Neuronal stem cell (in vitro differentiated cells): ENCODE measurements around the gene MCCC1.
"Not testable (repeated sequence)": the region's sequence is repeated elsewhere in the genome, so short reads cannot be mapped to it uniquely, and the experiment has no call there.

ENCODE experiments used
- DNase-seq: peaks from one replicate; pipeline ENCODE4 v3.0.0-alpha.2; 2013; ENCODE audit warnings: low spot score
- H2AFZ ChIP-seq: one replicate; pipeline ENCODE4 v1.6.1; 2013; ENCODE audit warnings: mild to moderate bottlenecking, low read length, inconsistent platforms
- H2AK5ac ChIP-seq: 2 replicates; pipeline ENCODE4 v1.6.1; 2013; ENCODE audit warnings: low read depth, mild to moderate bottlenecking, inconsistent platforms, low read length, moderate library complexity, mixed read lengths
- H2BK120ac ChIP-seq: 2 replicates; pipeline ENCODE4 v1.6.1; 2013; ENCODE audit warnings: low read depth, mild to moderate bottlenecking, inconsistent platforms, low read length, moderate library complexity, mixed read lengths
- H2BK12ac ChIP-seq: one replicate; pipeline ENCODE4 v1.6.1; 2013; ENCODE audit warnings: low read length, inconsistent platforms
- H2BK15ac ChIP-seq: 2 replicates; pipeline ENCODE4 v1.6.1; 2013; ENCODE audit warnings: mild to moderate bottlenecking, low read length, inconsistent platforms, mixed read lengths
- H2BK5ac ChIP-seq: one replicate; pipeline ENCODE4 v1.6.1; 2013; ENCODE audit warnings: inconsistent platforms, mild to moderate bottlenecking, low read length, moderate library complexity
- H3K14ac ChIP-seq: one replicate; pipeline ENCODE4 v1.6.1; 2013; ENCODE audit warnings: low read length, inconsistent platforms
- H3K18ac ChIP-seq: 2 replicates; pipeline ENCODE4 v1.6.1; 2013; ENCODE audit warnings: low read length, inconsistent platforms
- H3K23ac ChIP-seq: 2 replicates; pipeline ENCODE4 v1.6.1; 2013; ENCODE audit warnings: low read depth, mild to moderate bottlenecking, mixed read lengths, low read length, inconsistent platforms; ENCODE audit not compliant: poor library complexity
- H3K27ac ChIP-seq: replicated peaks from 3 replicates; pipeline ENCODE4 v1.5.1; 2013; ENCODE audit warnings: low read length, inconsistent platforms
- H3K27me3 ChIP-seq, 3 experiments: 2 replicates each; pipeline ENCODE4 v1.6.1; 2013; ENCODE audit warnings: low read length in 3 of 3, mild to moderate bottlenecking in 2 of 3, inconsistent platforms in 1 of 3, low read depth in 1 of 3, mixed read lengths in 1 of 3, moderate library complexity in 1 of 3; ENCODE audit not compliant: control insufficient read depth in 3 of 3, insufficient read depth in 3 of 3
- H3K36me3 ChIP-seq, 2 donors: replicated peaks in 1 of 2; 2 replicates each; pipeline ENCODE4 v1.6.1; 2013; ENCODE audit warnings: low read length in 2 of 2; ENCODE audit not compliant: control insufficient read depth in 2 of 2, insufficient read depth in 2 of 2
- H3K4ac ChIP-seq: 2 replicates; pipeline ENCODE4 v1.6.1; 2013; ENCODE audit warnings: inconsistent platforms, mild to moderate bottlenecking, low read length, moderate library complexity
- H3K4me1 ChIP-seq, 2 donors: 1 replicate in 1 of 2; 2 replicates in 1 of 2; pipeline ENCODE4 v1.6.1; 2013; ENCODE audit warnings: low read length in 2 of 2, low read depth in 1 of 2; ENCODE audit not compliant: control insufficient read depth in 2 of 2, insufficient read depth in 1 of 2
- H3K4me2 ChIP-seq: one replicate; pipeline ENCODE4 v1.6.1; 2013; ENCODE audit warnings: mild to moderate bottlenecking, low read length, inconsistent platforms; ENCODE audit not compliant: insufficient read depth, poor library complexity, severe bottlenecking
- H3K4me3 ChIP-seq, 2 donors: 2 replicates each; pipeline ENCODE4 v1.5.1; 2013; ENCODE audit warnings: low read length in 2 of 2, mild to moderate bottlenecking in 2 of 2, inconsistent platforms in 1 of 2, moderate library complexity in 1 of 2
- H3K79me1 ChIP-seq: one replicate; pipeline ENCODE4 v1.6.1; 2013; ENCODE audit warnings: low read depth, mild to moderate bottlenecking, inconsistent platforms, low read length, moderate library complexity
- H3K9ac ChIP-seq: one replicate; pipeline ENCODE4 v1.6.1; 2013; ENCODE audit warnings: mild to moderate bottlenecking, low read depth, low read length, inconsistent platforms; ENCODE audit not compliant: poor library complexity
- H3K9me3 ChIP-seq, 2 donors: replicated peaks in 1 of 2; 2 replicates each; pipeline versions ENCODE3 to v1.6.1; 2013; ENCODE audit warnings: low read length in 2 of 2, mild to moderate bottlenecking in 2 of 2, inconsistent platforms in 1 of 2, low read depth in 1 of 2, mixed read lengths in 1 of 2, moderate library complexity in 1 of 2; ENCODE audit not compliant: control insufficient read depth in 2 of 2, insufficient read depth in 1 of 2
- H4K8ac ChIP-seq: one replicate; pipeline ENCODE4 v1.6.1; 2013; ENCODE audit warnings: low read depth, mild to moderate bottlenecking, inconsistent platforms, low read length, moderate library complexity
- H4K91ac ChIP-seq: one replicate; pipeline ENCODE4 v1.6.1; 2013; ENCODE audit warnings: low read length, low read depth, mild to moderate bottlenecking, inconsistent platforms; ENCODE audit not compliant: poor library complexity
- WGBS, 2 donors: extraction: QIAGEN DNeasy Blood & Tissue Kit; methylation state at CpG; one replicate each; pipeline ENCODE4 v1.1.7; 2013; ENCODE audit warnings: missing lambda C conversion rate in 2 of 2, mixed read lengths in 1 of 2; ENCODE audit not compliant: insufficient read length in 2 of 2, insufficient replicate concordance in 1 of 2; ENCODE audit errors: extremely low coverage in 2 of 2; 5-methylcytosine and 5-hydroxymethylcytosine counted together

The MCCC1 gene

DNA sequence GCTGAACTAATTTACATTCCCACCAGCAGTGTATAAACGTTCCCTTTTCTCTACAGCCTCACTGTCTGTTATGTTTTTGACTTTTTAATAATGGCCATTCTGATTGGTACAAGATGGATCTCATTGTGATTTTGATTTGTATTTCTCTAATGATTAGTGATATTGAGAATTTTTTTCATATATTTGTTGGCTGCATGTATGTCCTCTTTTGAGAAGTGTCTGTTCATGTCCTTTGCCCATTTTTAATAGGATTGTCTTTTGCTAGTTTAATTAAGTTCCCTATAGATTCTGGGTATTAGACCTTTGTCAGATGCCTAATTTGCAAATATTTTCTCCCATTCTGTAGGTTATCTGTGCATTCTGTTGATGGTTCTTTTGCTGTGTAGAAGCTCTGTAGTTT, 10.6 kb upstream of the MCCC1 start:
- not testable (repeated sequence) for H3K23ac ChIP-seq, H3K27me3 ChIP-seq, H3K36me3 ChIP-seq, H3K9ac ChIP-seq, H3K79me1 ChIP-seq, H3K4me1 ChIP-seq, H2AFZ ChIP-seq, H3K4me3 ChIP-seq, H2BK5ac ChIP-seq, H4K91ac ChIP-seq, H2BK12ac ChIP-seq, H3K18ac ChIP-seq, H2BK120ac ChIP-seq, H3K27ac ChIP-seq, H3K4ac ChIP-seq, DNase-seq, H3K9me3 ChIP-seq, H4K8ac ChIP-seq, H3K14ac ChIP-seq, H2AK5ac ChIP-seq, H3K4me2 ChIP-seq, H2BK15ac ChIP-seq
- no CpG with 5 or more reads among the region's 1 CpG for WGBS, 2 donors

DNA sequence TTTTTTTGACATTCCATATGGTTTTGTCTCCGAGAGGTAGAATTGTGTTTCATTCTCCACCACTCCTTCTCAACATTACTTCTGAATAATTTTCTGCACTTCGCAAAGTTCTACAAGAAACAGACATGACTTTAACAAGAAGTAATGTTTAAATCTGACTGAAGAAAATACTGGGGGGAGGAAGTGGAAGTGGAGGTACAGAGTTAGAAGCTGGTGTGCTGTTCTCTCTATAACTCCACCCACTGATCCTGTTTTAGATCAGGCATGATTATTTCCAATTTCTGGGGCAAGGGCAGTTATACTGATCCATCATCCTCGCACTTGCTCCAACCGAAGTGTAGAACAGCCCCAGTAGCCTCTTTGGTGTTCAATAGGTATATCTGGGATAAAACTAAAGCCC, 9.2 kb upstream of the MCCC1 start:
- no peak overlapping the region for H2BK120ac ChIP-seq
- no peaks in the 10 kb centered on the region for H3K4me1 ChIP-seq
- H3K18ac ChIP-seq: no peak overlapping the region
- no peak overlapping the region for H3K9ac ChIP-seq
- no peak overlapping the region for H3K23ac ChIP-seq
- H2BK15ac ChIP-seq: no peak overlapping the region
- no peak overlapping the region for H2AK5ac ChIP-seq
- no peaks in the 10 kb centered on the region for H3K27me3 ChIP-seq
- no peak overlapping the region for H2BK5ac ChIP-seq
- H3K4ac ChIP-seq: no peak overlapping the region
- H3K4me2 ChIP-seq: no peak overlapping the region
- no peak overlapping the region for H2AFZ ChIP-seq
- H3K9me3 ChIP-seq: no peaks in the 10 kb centered on the region
- no peak for DNase-seq
- H3K14ac ChIP-seq: no peak overlapping the region
- no peaks in the 10 kb centered on the region for H3K79me1 ChIP-seq
- H3K4me3 ChIP-seq: no peak overlapping the region
- H4K91ac ChIP-seq: no peak overlapping the region
- WGBS, 2 donors: no CpG with 5 or more reads among the region's 4 CpGs
- no peaks in the 10 kb centered on the region for H3K36me3 ChIP-seq
- no peak overlapping the region for H3K27ac ChIP-seq
- no peak overlapping the region for H2BK12ac ChIP-seq
- no peak overlapping the region for H4K8ac ChIP-seq

DNA sequence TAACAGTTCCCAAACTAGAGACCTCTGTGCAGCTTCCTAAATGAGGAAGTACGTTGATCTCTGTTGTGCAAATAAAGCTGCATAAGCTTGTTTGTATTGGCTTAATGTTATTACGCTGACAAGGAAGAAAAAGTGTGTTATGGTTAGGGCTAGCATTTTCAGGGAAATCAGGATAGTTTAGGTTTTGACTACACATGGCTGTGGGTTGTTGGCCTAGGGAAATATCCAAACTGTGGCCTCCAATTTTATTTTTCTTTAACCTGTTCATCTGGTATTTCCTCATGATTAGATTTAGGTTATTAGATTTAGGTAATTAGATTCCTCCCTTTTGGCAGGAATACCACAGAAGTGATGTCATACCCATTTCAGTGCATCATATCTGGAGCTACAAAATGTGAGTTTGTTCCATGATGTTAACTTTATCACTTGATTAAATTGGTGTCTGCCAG, 8.7 kb upstream of the MCCC1 start:
- no peak for DNase-seq
- Histone ChIP-seq H4K8ac (no peak overlapping the region), H3K14ac (no peak overlapping the region)

DNA sequence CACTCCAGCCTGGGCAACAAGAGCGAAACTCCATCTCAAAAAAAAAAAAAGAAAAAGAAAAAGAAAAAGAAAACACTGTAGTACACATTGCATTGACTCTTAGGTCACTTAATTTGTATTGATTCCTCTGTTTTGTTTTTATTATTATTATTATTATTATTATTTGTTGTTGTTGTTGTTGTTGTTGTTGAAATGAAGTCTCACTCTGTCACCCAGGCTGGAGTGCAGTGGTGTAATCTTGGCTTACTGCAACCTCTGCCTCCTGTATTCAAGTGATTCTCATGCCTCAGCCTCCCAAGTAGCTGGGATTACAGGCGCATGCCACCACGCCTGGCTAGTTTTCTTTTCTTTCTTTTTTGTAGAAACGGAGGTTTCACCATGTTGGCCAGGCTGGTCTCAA, 8.1 kb upstream of the MCCC1 start:
- H4K8ac ChIP-seq, H3K27me3 ChIP-seq, H2AFZ ChIP-seq, H3K18ac ChIP-seq, H3K36me3 ChIP-seq, H3K4me3 ChIP-seq, H3K27ac ChIP-seq, H3K4me2 ChIP-seq, H2BK12ac ChIP-seq, H3K79me1 ChIP-seq, H3K14ac ChIP-seq, H2BK15ac ChIP-seq, H2BK120ac ChIP-seq, H4K91ac ChIP-seq, H3K23ac ChIP-seq, H3K4me1 ChIP-seq, H3K4ac ChIP-seq, H2AK5ac ChIP-seq, H3K9ac ChIP-seq, DNase-seq, H2BK5ac ChIP-seq, H3K9me3 ChIP-seq: not testable (repeated sequence)
- no CpG with 5 or more reads among the region's 4 CpGs for WGBS, 2 donors

More for the DNA sequence above, 8.7 kb upstream of the MCCC1 start:
- Histone ChIP-seq H3K9me3 (no peaks in the 10 kb centered on the region), H2AFZ (no peak overlapping the region), H3K79me1 (no peaks in the 10 kb centered on the region), H2BK120ac (no peak overlapping the region), H3K27ac (no peak overlapping the region), H2AK5ac (no peak overlapping the region), H2BK5ac (no peak overlapping the region), H2BK12ac (no peak overlapping the region), H3K4me1 (no peaks in the 10 kb centered on the region), H3K27me3 (no peaks in the 10 kb centered on the region), H3K18ac (no peak overlapping the region), H3K23ac (no peak overlapping the region), H3K9ac (no peak overlapping the region), H2BK15ac (no peak overlapping the region), H3K36me3 (no peaks in the 10 kb centered on the region), H4K91ac (no peak overlapping the region), H3K4me2 (no peak overlapping the region), H3K4ac (no peak overlapping the region), H3K4me3 (no peak overlapping the region)
- WGBS, 2 donors: no CpG with 5 or more reads among the region's 2 CpGs
